Colonic mucosa (tissue), 4 donors: ENCODE measurements around the gene XPC. TPM values are rescaled to one million over a fixed set of nuclear protein-coding genes. Genes with fewer than 3 reads are reported as not detected.
A peak's percentile ranks its signal among the peaks of the same experiment; 100 is the strongest.

Experiments used
- DNase-seq: peaks from one replicate; pipeline ENCODE4 v3.0.0-alpha.2; 2020
- H3K27ac ChIP-seq: fragments of 200-600 bp; one replicate; pipeline ENCODE4 v1.8.0; 2021
- H3K27me3 ChIP-seq: fragments of 200-600 bp; one replicate; pipeline ENCODE4 v1.8.0; 2021
- H3K36me3 ChIP-seq: fragments of 200-600 bp; one replicate; pipeline ENCODE4 v1.8.0; 2021
- H3K4me1 ChIP-seq: fragments of 200-600 bp; one replicate; pipeline ENCODE4 v1.8.0; 2021; ENCODE audit warnings: mild to moderate bottlenecking
- H3K4me3 ChIP-seq: fragments of 200-600 bp; one replicate; pipeline ENCODE4 v1.8.0; 2021
- H3K9ac ChIP-seq, 2 donors: one replicate each; pipeline ENCODE4 v1.7.0; 2013; ENCODE audit warnings: control low read depth in 2 of 2, low read depth in 2 of 2, low read length in 2 of 2
- H3K9me3 ChIP-seq: fragments of 200-600 bp; one replicate; pipeline ENCODE4 v1.8.0; 2021
- CTCF ChIP-seq: fragments of 200-600 bp; IDR thresholded peaks from one replicate; pipeline ENCODE4 v1.8.0; 2022; ENCODE audit warnings: antibody characterized with exemption, mild to moderate bottlenecking
- intact Hi-C: fragments of 100-400 bp; cut with DNase I; formaldehyde crosslinking; loops from one replicate; pipeline ENCODE4 v1.14.1; 2022
- total RNA-seq, 2 donors: library from RNA; stranded (reverse); fragmentation: NEBNext Ultra II Directional in 1 of 2; extraction: Animal tissue kit (Norgen Biotek cat#: 25700) in 1 of 2; gene quantifications; one replicate each; pipeline ENCODE4 v1.2.1, GENCODE V29; 2021
- donor health status: healthy.
- donor health status: DM: no; HTN: no; CAD: no.
- donor health status: DM: no; HTN: no; CAD: no.

XPC gene
- total RNA-seq, 2 donors from 2014 or later: 14.7 to 23.3 TPM

DNA sequence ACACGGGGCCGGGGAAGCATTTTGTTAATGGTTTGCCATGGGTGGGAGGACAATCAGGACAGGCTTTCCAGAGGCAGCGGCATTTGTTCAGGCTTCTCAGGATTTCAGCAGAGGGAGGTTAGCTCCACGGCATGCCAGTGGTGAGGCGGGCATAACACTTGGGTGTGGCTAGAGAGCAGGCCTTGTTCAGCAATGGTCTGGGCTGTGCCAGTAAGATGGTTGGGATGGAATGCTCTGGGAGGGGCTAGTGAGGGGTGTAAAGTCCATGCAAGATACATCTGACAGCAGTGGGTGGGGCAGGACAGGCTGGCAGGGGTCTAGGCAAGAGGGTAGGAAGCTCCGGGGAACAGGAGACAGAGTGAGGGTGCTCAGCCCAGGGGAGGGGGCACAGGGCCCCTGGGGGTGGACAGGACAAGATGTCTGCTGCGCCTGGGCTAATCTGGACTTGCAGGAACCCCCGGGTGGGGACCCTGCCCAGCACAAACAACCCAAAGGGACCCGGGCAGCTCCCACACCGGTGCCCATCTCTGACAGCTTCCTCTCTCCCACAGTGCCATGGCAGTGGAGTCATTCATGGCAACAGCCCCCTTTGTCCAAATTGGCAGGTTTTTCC is 45.1 kb downstream of the XPC start:
- H3K9ac ChIP-seq: peak overlapping the region in 1 of 2 donors; percentile 61
- H3K27ac ChIP-seq: no peak overlapping the region
- no peaks in the 10 kb centered on the region for H3K27me3 ChIP-seq
- peak; percentile 74 for DNase-seq
- no peak overlapping the region for H3K4me3 ChIP-seq
- peaks cover 28% of the 10 kb centered on the region for H3K36me3 ChIP-seq
- TF ChIP-seq CTCF: no peak
- no peaks in the 10 kb centered on the region for H3K9me3 ChIP-seq
- no peaks in the 10 kb centered on the region for H3K4me1 ChIP-seq
- intact Hi-C loops: no loop called here

DNA sequence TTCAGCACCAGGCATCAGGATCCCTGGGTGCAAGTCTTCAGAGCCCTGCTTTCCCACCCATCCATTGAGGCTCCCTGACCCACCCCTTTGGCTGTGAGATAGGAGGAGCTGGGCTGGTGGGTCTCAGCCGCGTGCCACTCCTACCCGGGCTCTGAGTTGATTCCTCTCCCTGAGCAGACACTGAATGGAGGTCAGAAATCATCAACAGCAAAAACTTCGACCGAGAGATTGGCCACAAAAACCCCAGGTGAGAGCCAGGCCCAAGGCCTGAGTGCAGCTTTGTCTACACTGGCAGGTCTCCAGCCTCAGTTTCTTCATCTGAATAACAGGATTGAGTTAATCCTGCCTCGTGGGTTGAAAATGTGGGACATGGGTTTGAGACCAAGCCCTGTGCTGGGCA is 45.7 kb downstream of the XPC start:
- H3K9me3 ChIP-seq: no peaks in the 10 kb centered on the region
- H3K4me3 ChIP-seq: no peak overlapping the region
- no peak for TF ChIP-seq CTCF
- H3K9ac ChIP-seq: peak overlapping the region in 1 of 2 donors; percentile 61
- no peaks in the 10 kb centered on the region for H3K27me3 ChIP-seq
- peaks cover 24% of the 10 kb centered on the region for H3K36me3 ChIP-seq
- no peak overlapping the region for H3K27ac ChIP-seq
- intact Hi-C loops: no loop called here
- DNase-seq: no peak
- H3K4me1 ChIP-seq: no peaks in the 10 kb centered on the region

GRCh38 chr3:14132120-14132519 is 46.3 kb downstream of the XPC start:
- Histone ChIP-seq H3K4me3 (no peak overlapping the region), H3K9ac (no peak overlapping the region), H3K4me1 (no peaks in the 10 kb centered on the region), H3K36me3 (peaks cover 24% of the 10 kb centered on the region), H3K27ac (no peak overlapping the region), H3K27me3 (no peaks in the 10 kb centered on the region), H3K9me3 (no peaks in the 10 kb centered on the region)
- DNase-seq: no peak
- TF ChIP-seq CTCF: no peak
- intact Hi-C loops: no loop called here

DNA sequence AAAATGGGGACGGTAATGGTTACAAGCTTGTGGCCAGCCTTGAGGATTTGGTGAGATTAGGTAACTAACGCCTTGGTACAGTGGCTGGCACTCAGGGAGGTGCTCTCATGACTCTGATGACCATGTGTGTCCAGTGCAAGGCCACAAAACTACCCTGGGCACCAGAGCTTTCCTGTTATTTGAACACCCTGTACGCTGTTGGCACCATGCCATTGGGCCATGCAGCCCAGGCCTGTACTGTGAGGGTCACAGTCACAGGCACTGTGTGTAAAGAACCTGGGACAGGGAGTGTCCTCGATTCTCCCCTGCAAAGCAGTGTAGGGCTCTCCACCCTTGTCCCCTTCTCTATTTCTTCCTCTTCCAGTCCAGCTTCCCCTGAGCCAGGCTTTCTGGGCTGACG is 47.3 kb downstream of the XPC start:
- Histone ChIP-seq H3K27ac (no peak overlapping the region), H3K4me3 (no peak overlapping the region), H3K9me3 (no peaks in the 10 kb centered on the region), H3K9ac (no peak overlapping the region), H3K27me3 (no peaks in the 10 kb centered on the region), H3K36me3 (peaks cover 21% of the 10 kb centered on the region), H3K4me1 (peaks cover 8% of the 10 kb centered on the region)
- DNase-seq: no peak
- TF ChIP-seq CTCF: no peak
- intact Hi-C loops: no loop called here

GRCh38 chr3:14130707-14131106 is 47.7 kb downstream of the XPC start:
- DNase-seq: no peak
- no peaks in the 10 kb centered on the region for H3K9me3 ChIP-seq
- no peaks in the 10 kb centered on the region for H3K27me3 ChIP-seq
- H3K9ac ChIP-seq: no peak overlapping the region
- no peak for TF ChIP-seq CTCF
- peaks cover 9% of the 10 kb centered on the region for H3K4me1 ChIP-seq
- H3K27ac ChIP-seq: no peak overlapping the region
- peaks cover 17% of the 10 kb centered on the region for H3K36me3 ChIP-seq
- no peak overlapping the region for H3K4me3 ChIP-seq
- intact Hi-C loops: no loop called here
